Measurements from ENCODE around the gene PRPF31. TPM values are rescaled to one million over a fixed set of nuclear protein-coding genes. Genes with fewer than 3 reads are reported as not detected.
A peak's percentile ranks its signal among the peaks of the same experiment; 100 is the strongest.

Gene PRPF31
- total and polyA plus RNA-seq, 2 of the 13 experiments (the other 11 are each of a cell fraction or from before 2014, with no cell fraction given): 23.8 to 63.8 TPM

DNA sequence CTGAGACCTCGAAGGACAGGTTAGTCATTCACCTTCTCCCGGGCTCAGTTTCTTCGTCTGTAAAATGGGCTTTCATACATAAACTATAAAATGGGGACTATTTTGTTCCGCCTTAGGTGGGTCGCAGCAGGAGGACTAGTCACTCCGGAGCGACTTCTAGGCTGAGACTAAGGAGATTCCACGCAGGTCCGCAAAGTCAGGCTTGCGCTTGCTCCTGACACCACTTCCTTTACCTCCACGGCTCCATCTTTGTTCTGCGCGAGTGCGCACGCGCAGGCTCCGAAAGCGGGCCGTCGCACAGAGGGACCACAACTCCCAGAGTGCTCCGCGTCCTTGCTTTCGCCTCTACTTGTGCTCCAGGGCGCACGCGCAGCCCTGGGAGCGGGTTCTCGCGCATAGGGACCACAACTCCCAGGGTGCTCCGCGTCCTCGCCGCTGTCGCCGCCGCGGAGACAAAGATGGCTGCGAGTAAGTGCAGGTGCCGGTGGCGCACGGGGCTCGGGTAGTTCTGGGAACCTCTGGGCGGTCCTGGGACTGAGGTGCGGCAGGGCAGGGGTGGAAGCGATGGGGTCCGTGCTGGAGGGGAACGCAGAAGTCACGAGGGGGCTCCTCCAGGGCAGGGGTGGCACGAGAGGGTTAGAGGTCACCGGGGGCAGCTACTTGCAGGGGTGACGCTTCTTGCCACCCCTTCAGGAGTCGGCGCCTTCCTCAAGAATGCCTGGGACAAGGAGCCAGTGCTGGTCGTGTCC, 13.0 kb upstream of the PRPF31 start, which contains the start of gene NDUFA3 (continued):
- TF ChIP-seq, protein P1, sequence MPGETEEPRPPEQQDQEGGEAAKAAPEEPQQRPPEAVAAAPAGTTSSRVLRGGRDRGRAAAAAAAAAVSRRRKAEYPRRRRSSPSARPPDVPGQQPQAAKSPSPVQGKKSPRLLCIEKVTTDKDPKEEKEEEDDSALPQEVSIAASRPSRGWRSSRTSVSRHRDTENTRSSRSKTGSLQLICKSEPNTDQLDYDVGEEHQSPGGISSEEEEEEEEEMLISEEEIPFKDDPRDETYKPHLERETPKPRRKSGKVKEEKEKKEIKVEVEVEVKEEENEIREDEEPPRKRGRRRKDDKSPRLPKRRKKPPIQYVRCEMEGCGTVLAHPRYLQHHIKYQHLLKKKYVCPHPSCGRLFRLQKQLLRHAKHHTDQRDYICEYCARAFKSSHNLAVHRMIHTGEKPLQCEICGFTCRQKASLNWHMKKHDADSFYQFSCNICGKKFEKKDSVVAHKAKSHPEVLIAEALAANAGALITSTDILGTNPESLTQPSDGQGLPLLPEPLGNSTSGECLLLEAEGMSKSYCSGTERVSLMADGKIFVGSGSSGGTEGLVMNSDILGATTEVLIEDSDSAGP (CRISPR knock-in tag; IDR thresholded peaks at IDR 0.05; ENCODE audit: borderline replicate concordance): peak; percentile 90; the same call in 1 of the 2 replicates
- TF ChIP-seq ZBTB14 (CRISPR knock-in tag; IDR thresholded peaks at IDR 0.05) (peak; percentile 69), MAF1 (CRISPR knock-in tag; IDR thresholded peaks at IDR 0.05; ENCODE audit: borderline replicate concordance) (0 out of 2 replicates have a peak, but pooled peaks have one; percentile 62), ZBTB20 (CRISPR knock-in tag; IDR thresholded peaks at IDR 0.05; ENCODE audit: borderline replicate concordance, low read depth) (no peak), SRY (CRISPR knock-in tag; IDR thresholded peaks at IDR 0.05) (peak; percentile 85; the same call in 1 of the 2 replicates), DMAP1 (CRISPR knock-in tag; IDR thresholded peaks at IDR 0.05) (peak; percentile 53), ZNF280D (CRISPR knock-in tag; IDR thresholded peaks at IDR 0.05) (0 out of 2 replicates have a peak, but pooled peaks have one; percentile 22), ZHX1 (CRISPR knock-in tag; IDR thresholded peaks at IDR 0.05; ENCODE audit: low read depth) (peak; percentile 70; the same call in 1 of the 2 replicates), MXI1 (IDR thresholded peaks at IDR 0.05; ENCODE audit: borderline replicate concordance, low read depth, low read length) (peak; percentile 72; the same call in 1 of the 3 replicates), TBL1XR1 (IDR thresholded peaks at IDR 0.05; ENCODE audit: borderline replicate concordance, low read length, partially characterized antibody) (peak; percentile 45), RARA (CRISPR knock-in tag; IDR thresholded peaks at IDR 0.05) (no peak), AGO1 (IDR thresholded peaks at IDR 0.05; ENCODE audit: low read depth, low read length, poor library complexity, severe bottlenecking) (peak; percentile 27), RBAK (CRISPR knock-in tag; IDR thresholded peaks at IDR 0.05) (no peak), FOXO1 (CRISPR knock-in tag; IDR thresholded peaks at IDR 0.05) (peak; percentile 41; the same call in 1 of the 2 replicates), ZNF761 (CRISPR knock-in tag; conservative IDR thresholded peaks at IDR 0.05) (peak; percentile 74), ERF (CRISPR knock-in tag; IDR thresholded peaks at IDR 0.05) (peak; percentile 84), POLR2A (IDR thresholded peaks at IDR 0.05; ENCODE audit: insufficient read depth in 1 of 2, low read depth in 2 of 2, low read length in 2 of 2) (peak; percentile 44 to 87; a peak in 3 of 4 replicates), MXD3 (CRISPR knock-in tag; IDR thresholded peaks at IDR 0.05) (0 out of 2 replicates have a peak, but pooled peaks have one; percentile 19)
